HEK293 (cell line): Measurements from ENCODE around the gene ATF6.

ENCODE experiments used
- CTCF ChIA-PET: fragments of 350-600 bp; formaldehyde crosslinking; extraction: SDS; loops from one replicate; lab custom pipeline; 2021; ENCODE audit warnings: antibody characterized with exemption; lab: Yijun Ruan, JAX
- POLR2A ChIA-PET: fragments of 300-600 bp; formaldehyde crosslinking; extraction: SDS; loops from one replicate; lab custom pipeline; 2020; ENCODE audit warnings: antibody characterized with exemption, inconsistent platforms; lab: Yijun Ruan, JAX
- H3K27ac ChIP-seq: fragments of 200-500 bp; sonication (Bioruptor generic); 2 replicates; pipeline ENCODE4 v1.5.1; 2014; ENCODE audit warnings: low read depth, low read length, control low read depth, inconsistent platforms; ENCODE audit errors: extremely low read depth
- H3K36me3 ChIP-seq, 2 experiments: fragments of 200-500 bp in 1 of 2; sonication (Bioruptor generic) in 1 of 2; 1 replicate in 1 of 2; 2 replicates in 1 of 2; pipeline ENCODE4 v1.5.1; 2014 to 2017; ENCODE audit warnings: inconsistent platforms in 2 of 2, low read length in 2 of 2; ENCODE audit not compliant: control insufficient read depth in 2 of 2, insufficient read depth in 1 of 2
- H3K4me1 ChIP-seq: fragments of 200-500 bp; sonication (Bioruptor generic); 2 replicates; pipeline ENCODE4 v1.5.1; 2014; ENCODE audit warnings: mild to moderate bottlenecking, low read length, inconsistent platforms; ENCODE audit not compliant: control insufficient read depth, insufficient read depth
- H3K4me3 ChIP-seq: 2 replicates; pipeline ENCODE4 v1.5.1; 2011; ENCODE audit warnings: low read depth, mild to moderate bottlenecking, control low read depth, low read length, moderate library complexity
- H3K9me3 ChIP-seq: fragments of 200-500 bp; sonication (Bioruptor generic); 2 replicates; pipeline ENCODE4 v1.5.1; 2014; ENCODE audit warnings: low read depth, low read length, inconsistent platforms; ENCODE audit not compliant: control insufficient read depth, insufficient read depth
- ATF2 ChIP-seq: fragments of 450-650 bp; formaldehyde crosslinking; IDR thresholded peaks from 2 replicates; pipeline ENCODE4 v1.5.1; 2016; ENCODE audit warnings: missing biosample characterization, missing genetic modification characterization, low read depth
- BCL11A ChIP-seq: fragments of 450-650 bp; formaldehyde crosslinking; IDR thresholded peaks from 2 replicates; pipeline ENCODE4 v1.5.1; 2016; ENCODE audit warnings: low read depth, missing biosample characterization, missing genetic modification characterization
- GFI1B ChIP-seq: fragments of 450-650 bp; formaldehyde crosslinking; IDR thresholded peaks from 2 replicates; pipeline ENCODE4 v1.5.1; 2016; ENCODE audit warnings: missing biosample characterization, missing genetic modification characterization
- GLIS2 ChIP-seq: fragments of 450-650 bp; formaldehyde crosslinking; IDR thresholded peaks from 2 replicates; pipeline ENCODE4 v1.5.1; 2016; ENCODE audit warnings: missing biosample characterization, missing genetic modification characterization
- KLF8 ChIP-seq: fragments of 450-650 bp; formaldehyde crosslinking; IDR thresholded peaks from 2 replicates; pipeline ENCODE4 v1.5.1; 2016; ENCODE audit warnings: missing biosample characterization, missing genetic modification characterization
- KLF9 ChIP-seq: fragments of 450-650 bp; formaldehyde crosslinking; IDR thresholded peaks from 2 replicates; pipeline ENCODE4 v1.5.1; 2016; ENCODE audit warnings: missing biosample characterization, missing genetic modification characterization, low read depth
- YY2 ChIP-seq: fragments of 450-650 bp; formaldehyde crosslinking; IDR thresholded peaks from 2 replicates; pipeline ENCODE4 v1.5.1; 2016; ENCODE audit warnings: missing biosample characterization, missing genetic modification characterization
- ZBTB17 ChIP-seq: fragments of 450-650 bp; formaldehyde crosslinking; IDR thresholded peaks from 2 replicates; pipeline ENCODE4 v1.5.1; 2016; ENCODE audit warnings: missing biosample characterization, missing genetic modification characterization
- ZBTB21 ChIP-seq: fragments of 450-650 bp; formaldehyde crosslinking; IDR thresholded peaks from 2 replicates; pipeline ENCODE4 v1.5.1; 2017; ENCODE audit warnings: missing biosample characterization, missing genetic modification characterization
- ZFP41 ChIP-seq: fragments of 450-650 bp; formaldehyde crosslinking; IDR thresholded peaks from 2 replicates; pipeline ENCODE4 v1.5.1; 2016; ENCODE audit warnings: missing biosample characterization, missing genetic modification characterization, borderline replicate concordance
- ZFP69B ChIP-seq: fragments of 450-650 bp; formaldehyde crosslinking; IDR thresholded peaks from 2 replicates; pipeline ENCODE4 v1.5.1; 2016; ENCODE audit warnings: missing biosample characterization, missing genetic modification characterization
- ZNF121 ChIP-seq: fragments of 450-650 bp; formaldehyde crosslinking; IDR thresholded peaks from 2 replicates; pipeline ENCODE4 v1.5.1; 2016; ENCODE audit warnings: missing biosample characterization, missing genetic modification characterization
- ZNF155 ChIP-seq: fragments of 450-650 bp; formaldehyde crosslinking; IDR thresholded peaks from 2 replicates; pipeline ENCODE4 v1.5.1; 2016; ENCODE audit warnings: missing biosample characterization, missing genetic modification characterization
- ZNF157 ChIP-seq: fragments of 450-650 bp; formaldehyde crosslinking; IDR thresholded peaks from 2 replicates; pipeline ENCODE4 v1.5.1; 2016; ENCODE audit warnings: missing biosample characterization, missing genetic modification characterization
- ZNF175 ChIP-seq: fragments of 450-650 bp; formaldehyde crosslinking; IDR thresholded peaks from 2 replicates; pipeline ENCODE4 v1.5.1; 2016; ENCODE audit warnings: missing biosample characterization, missing genetic modification characterization
- ZNF184 ChIP-seq: fragments of 450-650 bp; IDR thresholded peaks from 2 replicates; pipeline ENCODE4 v1.5.1; 2018; ENCODE audit warnings: missing biosample characterization, mild to moderate bottlenecking, missing genetic modification characterization
- ZNF221 ChIP-seq: fragments of 450-650 bp; formaldehyde crosslinking; IDR thresholded peaks from 2 replicates; pipeline ENCODE4 v1.5.1; 2017; ENCODE audit warnings: missing biosample characterization, missing genetic modification characterization, borderline replicate concordance
- ZNF26 ChIP-seq: fragments of 450-650 bp; formaldehyde crosslinking; IDR thresholded peaks from 2 replicates; pipeline ENCODE4 v1.5.1; 2016; ENCODE audit warnings: missing biosample characterization, missing genetic modification characterization
- ZNF350 ChIP-seq: fragments of 450-650 bp; formaldehyde crosslinking; IDR thresholded peaks from 2 replicates; pipeline ENCODE4 v1.5.0; 2017; ENCODE audit warnings: missing biosample characterization, mild to moderate bottlenecking, missing genetic modification characterization
- ZNF426 ChIP-seq: fragments of 450-650 bp; formaldehyde crosslinking; IDR thresholded peaks from 2 replicates; pipeline ENCODE4 v1.5.1; 2017; ENCODE audit warnings: missing biosample characterization, missing genetic modification characterization, mild to moderate bottlenecking, inconsistent platforms, moderate library complexity
- ZNF529 ChIP-seq: fragments of 450-650 bp; formaldehyde crosslinking; IDR thresholded peaks from 2 replicates; pipeline ENCODE4 v1.5.1; 2017; ENCODE audit warnings: missing genetic modification characterization, missing biosample characterization; ENCODE audit not compliant: insufficient replicate concordance
- ZNF555 ChIP-seq: fragments of 450-650 bp; formaldehyde crosslinking; conservative IDR thresholded peaks from 2 replicates; pipeline ENCODE4 v1.5.1; 2017; ENCODE audit warnings: missing biosample characterization, mild to moderate bottlenecking, missing genetic modification characterization, inconsistent platforms
- ZNF600 ChIP-seq: fragments of 450-650 bp; formaldehyde crosslinking; IDR thresholded peaks from 2 replicates; pipeline ENCODE4 v1.5.1; 2016; ENCODE audit warnings: missing biosample characterization, missing genetic modification characterization
- ZNF830 ChIP-seq: fragments of 450-650 bp; IDR thresholded peaks from 2 replicates; pipeline ENCODE4 v1.5.0; 2018; ENCODE audit warnings: missing biosample characterization, missing genetic modification characterization, low read depth, mild to moderate bottlenecking, moderate library complexity
- ZNF837 ChIP-seq: fragments of 450-650 bp; formaldehyde crosslinking; IDR thresholded peaks from 2 replicates; pipeline ENCODE4 v1.5.1; 2016; ENCODE audit warnings: missing biosample characterization, missing genetic modification characterization
- ZSCAN23 ChIP-seq: fragments of 450-650 bp; formaldehyde crosslinking; IDR thresholded peaks from 2 replicates; pipeline ENCODE4 v1.5.1; 2016; ENCODE audit warnings: missing biosample characterization, missing genetic modification characterization

The ATF6 gene

GRCh38 chr1:161941726-161942436 lies 175.8 kb downstream of the ATF6 start:
- no peak for TF ChIP-seq BCL11A (tag by site-specific recombination)
- TF ChIP-seq ZNF221 (tag by site-specific recombination) = no peak
- TF ChIP-seq ZNF426 (tag by site-specific recombination) = no peak
- no peak for TF ChIP-seq GLIS2 (tag by site-specific recombination)
- TF ChIP-seq ZNF157 (tag by site-specific recombination) = no peak
- no peak for TF ChIP-seq ZNF529 (tag by site-specific recombination)
- no peak for TF ChIP-seq ZFP41 (tag by site-specific recombination)
- no peak for TF ChIP-seq ZNF26
- TF ChIP-seq KLF8 (tag by site-specific recombination) = no peak
- TF ChIP-seq ZBTB17 (tag by site-specific recombination) = no peak
- TF ChIP-seq ZFP69B (tag by site-specific recombination) = no peak
- no peaks in the 10 kb centered on the region for H3K4me1 ChIP-seq
- no peaks in the 10 kb centered on the region for H3K36me3 ChIP-seq
- H3K9me3 ChIP-seq = no peaks in the 10 kb centered on the region
- ChIA-PET POLR2A (no interaction called here), CTCF (interaction anchor here (0.6 kb wide), 1 partner anchor 97 kb away, joined by 4 read pairs; no protein-coding TSS in a partner anchor)
- no peak overlapping the region for H3K27ac ChIP-seq
- H3K4me3 ChIP-seq = no peak overlapping the region

- POLR2A ChIA-PET = no interaction called here
- TF ChIP-seq GFI1B (tag by site-specific recombination) = no peak
- TF ChIP-seq ZNF155 (tag by site-specific recombination) = no peak
- no peak for TF ChIP-seq ZNF830 (tag by site-specific recombination)
- TF ChIP-seq ZSCAN23 = no peak
- TF ChIP-seq ZNF175 (tag by site-specific recombination) = no peak
- TF ChIP-seq ZNF184 = no peak
- no peak for TF ChIP-seq ZNF837 (tag by site-specific recombination)
- TF ChIP-seq KLF9 = no peak
- no peak for TF ChIP-seq YY2 (tag by site-specific recombination)
- TF ChIP-seq ZNF121 (tag by site-specific recombination) = no peak
- TF ChIP-seq ATF2 (tag by site-specific recombination) = no peak
- no peak for TF ChIP-seq ZNF555
- TF ChIP-seq ZNF350 (tag by site-specific recombination) = no peak
- no peak for TF ChIP-seq ZNF600
- no peak for TF ChIP-seq ZBTB21 (tag by site-specific recombination)
- TF ChIP-seq, all 188 proteins: peak for 0
- CTCF ChIA-PET = no interaction called here
- peaks cover 3% of the 10 kb centered on the region; the same call in 1 of the 2 replicates for H3K4me1 ChIP-seq
- no peaks in the 10 kb centered on the region for H3K9me3 ChIP-seq
- no peak overlapping the region for H3K27ac ChIP-seq
- no peaks in the 10 kb centered on the region for H3K36me3 ChIP-seq
- no peak overlapping the region for H3K4me3 ChIP-seq
Measured at GRCh38 chr1:161943737-161944136, 177.6 kb downstream of the ATF6 start.
